Neural cell (in vitro differentiated cells): Measurements from ENCODE around the gene HPD. TPM values are rescaled to one million over a fixed set of nuclear protein-coding genes. Genes with fewer than 3 reads are reported as not detected.
"Not testable (repeated sequence)": the region's sequence is repeated elsewhere in the genome, so short reads cannot be mapped to it uniquely, and the experiment has no call there.

Source experiments
- H2AFZ ChIP-seq: fragments of 200-600, 300-800 bp; sonication (generic), shearing (Covaris generic); 2 replicates; pipeline ENCODE4 v1.6.0; 2014; ENCODE audit warnings: low read depth, mild to moderate bottlenecking, antibody characterized with exemption, low read length, moderate library complexity
- H3F3A ChIP-seq: fragments of 200-600 bp; shearing (Covaris generic); 2 replicates; pipeline ENCODE4 v1.6.1; 2016; ENCODE audit warnings: mild to moderate bottlenecking, moderate library complexity, mixed read lengths, antibody characterized with exemption, low read length; ENCODE audit not compliant: insufficient read depth, poor library complexity, severe bottlenecking
- H3K27ac ChIP-seq: fragments of 200-600, 300-800 bp; sonication (generic), shearing (Covaris generic); 2 replicates; pipeline ENCODE4 v1.5.1; 2014; ENCODE audit warnings: mild to moderate bottlenecking, low read length, moderate library complexity
- H3K27me3 ChIP-seq: fragments of 300-800, 200-600 bp; sonication (generic), shearing (Covaris generic); 2 replicates; pipeline ENCODE4 v1.6.0; 2014; ENCODE audit warnings: mild to moderate bottlenecking, low read depth, low read length, moderate library complexity; ENCODE audit not compliant: insufficient read depth
- H3K36me3 ChIP-seq: fragments of 300-800, 200-600 bp; sonication (generic), shearing (Covaris generic); 2 replicates; pipeline ENCODE4 v1.5.1; 2014; ENCODE audit warnings: mild to moderate bottlenecking, antibody characterized with exemption, low read length, moderate library complexity; ENCODE audit not compliant: insufficient read depth
- H3K4me2 ChIP-seq: fragments of 300-800, 200-600 bp; sonication (generic), shearing (Covaris generic); 2 replicates; pipeline ENCODE4 v1.6.0; 2014; ENCODE audit warnings: mild to moderate bottlenecking, low read length
- H3K4me3 ChIP-seq: fragments of 300-800, 200-600 bp; sonication (generic), shearing (Covaris generic); 2 replicates; pipeline ENCODE4 v1.5.1; 2014; ENCODE audit warnings: mild to moderate bottlenecking, low read length, moderate library complexity
- H3K79me2 ChIP-seq: fragments of 200-600 bp; shearing (Covaris generic); replicated peaks from 2 replicates; pipeline ENCODE4 v1.6.0; 2014; ENCODE audit warnings: mild to moderate bottlenecking, low read length, moderate library complexity; ENCODE audit not compliant: insufficient read depth
- H3K9ac ChIP-seq: fragments of 300-800, 200-600 bp; sonication (generic), shearing (Covaris generic); 2 replicates; pipeline ENCODE4 v1.6.1; 2016; ENCODE audit warnings: mild to moderate bottlenecking, low read length, mixed read lengths
- H3K9me2 ChIP-seq: fragments of 200-600 bp; shearing (Covaris generic); 2 replicates; pipeline ENCODE4 v1.6.1; 2016; ENCODE audit warnings: mild to moderate bottlenecking, low read length, mixed read lengths; ENCODE audit not compliant: insufficient read depth
- H3K9me3 ChIP-seq: fragments of 200-600, 300-800 bp; sonication (generic), shearing (Covaris generic); 2 replicates; pipeline ENCODE4 v1.6.1; 2016; ENCODE audit warnings: mild to moderate bottlenecking, mixed run types, low read length, moderate library complexity, mixed read lengths
- H4K20me1 ChIP-seq: fragments of 200-600 bp; shearing (Covaris generic); 2 replicates; pipeline ENCODE4 v1.6.1; 2016; ENCODE audit warnings: mild to moderate bottlenecking, mixed run types; ENCODE audit not compliant: insufficient read depth
- EP300 ChIP-seq: fragments of 450-650 bp; conservative IDR thresholded peaks from 2 replicates; pipeline ENCODE4 v1.6.1; 2014; ENCODE audit warnings: antibody characterized with exemption, mild to moderate bottlenecking, moderate library complexity; ENCODE audit not compliant: poor library complexity, severe bottlenecking
- EZH2 ChIP-seq: fragments of 200-600, 300-800 bp; shearing (Covaris generic), sonication (generic); IDR thresholded peaks from 2 replicates; pipeline ENCODE4 v1.6.1; 2014; ENCODE audit warnings: antibody characterized with exemption, low read length, borderline replicate concordance, mild to moderate bottlenecking; ENCODE audit not compliant: insufficient read depth, poor library complexity, severe bottlenecking
- MXI1 ChIP-seq: fragments of 450-650 bp; conservative IDR thresholded peaks from 2 replicates; pipeline ENCODE4 v1.6.1; 2014; ENCODE audit warnings: antibody characterized with exemption, mild to moderate bottlenecking; ENCODE audit not compliant: poor library complexity, severe bottlenecking
- POLR2AphosphoS5 ChIP-seq: IDR thresholded peaks from 2 replicates; pipeline ENCODE4 v1.6.1; 2012
- RAD21 ChIP-seq: fragments of 450-650 bp; conservative IDR thresholded peaks from 2 replicates; pipeline ENCODE4 v1.6.1; 2014; ENCODE audit warnings: antibody characterized with exemption, mild to moderate bottlenecking, moderate library complexity
- REST ChIP-seq: IDR thresholded peaks from 2 replicates; pipeline ENCODE4 v1.6.1; 2012; ENCODE audit warnings: borderline replicate concordance
- SMC3 ChIP-seq: fragments of 450-650 bp; conservative IDR thresholded peaks from 2 replicates; pipeline ENCODE4 v1.6.1; 2014; ENCODE audit warnings: antibody characterized with exemption, mild to moderate bottlenecking, moderate library complexity; ENCODE audit not compliant: poor library complexity
- TAF1 ChIP-seq: IDR thresholded peaks from 2 replicates; pipeline ENCODE4 v1.6.1; 2012; ENCODE audit warnings: low read depth
- polyA plus RNA-seq: library from polyadenylated mRNA; depleted of rRNA; stranded (reverse); fragments of >200 nt; gene quantifications from 2 replicates; pipeline ENCODE4 v1.2.3, GENCODE V29; 2014
- TF ChIP-seq, protein P1 (sequence below): fragments of 450-650 bp; IDR thresholded peaks from 2 replicates; pipeline ENCODE4 v1.5.1; 2014; ENCODE audit warnings: antibody characterized with exemption, mild to moderate bottlenecking, moderate library complexity; ENCODE audit not compliant: poor library complexity, severe bottlenecking

The HPD gene
- polyA plus RNA-seq, 1 donor from 2014 or later: not detected

GRCh38 chr12:121861636-121862254 is 3.1 kb upstream of the HPD start:
- H3K27ac ChIP-seq: no peak overlapping the region
- no peaks in the 10 kb centered on the region for H3K27me3 ChIP-seq
- no peaks in the 10 kb centered on the region for H3K9me2 ChIP-seq
- no peak overlapping the region for H3K9ac ChIP-seq
- TF ChIP-seq TAF1 (no peak), POLR2AphosphoS5 (no peak), SMC3 (no peak), EP300 (no peak), MXI1 (no peak), REST (no peak), RAD21 (no peak), EZH2 (no peak)
- TF ChIP-seq, protein P1, sequence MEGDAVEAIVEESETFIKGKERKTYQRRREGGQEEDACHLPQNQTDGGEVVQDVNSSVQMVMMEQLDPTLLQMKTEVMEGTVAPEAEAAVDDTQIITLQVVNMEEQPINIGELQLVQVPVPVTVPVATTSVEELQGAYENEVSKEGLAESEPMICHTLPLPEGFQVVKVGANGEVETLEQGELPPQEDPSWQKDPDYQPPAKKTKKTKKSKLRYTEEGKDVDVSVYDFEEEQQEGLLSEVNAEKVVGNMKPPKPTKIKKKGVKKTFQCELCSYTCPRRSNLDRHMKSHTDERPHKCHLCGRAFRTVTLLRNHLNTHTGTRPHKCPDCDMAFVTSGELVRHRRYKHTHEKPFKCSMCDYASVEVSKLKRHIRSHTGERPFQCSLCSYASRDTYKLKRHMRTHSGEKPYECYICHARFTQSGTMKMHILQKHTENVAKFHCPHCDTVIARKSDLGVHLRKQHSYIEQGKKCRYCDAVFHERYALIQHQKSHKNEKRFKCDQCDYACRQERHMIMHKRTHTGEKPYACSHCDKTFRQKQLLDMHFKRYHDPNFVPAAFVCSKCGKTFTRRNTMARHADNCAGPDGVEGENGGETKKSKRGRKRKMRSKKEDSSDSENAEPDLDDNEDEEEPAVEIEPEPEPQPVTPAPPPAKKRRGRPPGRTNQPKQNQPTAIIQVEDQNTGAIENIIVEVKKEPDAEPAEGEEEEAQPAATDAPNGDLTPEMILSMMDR: no peak
- H3K9me3 ChIP-seq: no peaks in the 10 kb centered on the region
- H2AFZ ChIP-seq: no peak overlapping the region
- no peaks in the 10 kb centered on the region for H3F3A ChIP-seq
- no peak overlapping the region for H3K4me2 ChIP-seq
- H4K20me1 ChIP-seq: no peaks in the 10 kb centered on the region
- H3K36me3 ChIP-seq: no peaks in the 10 kb centered on the region
- no peak overlapping the region for H3K4me3 ChIP-seq
- H3K79me2 ChIP-seq: no peaks in the 10 kb centered on the region

- H3K9me3 ChIP-seq, H2AFZ ChIP-seq, H3K9me2 ChIP-seq, H3K9ac ChIP-seq, H4K20me1 ChIP-seq, H3K27ac ChIP-seq, H3K4me2 ChIP-seq, H3F3A ChIP-seq, H3K27me3 ChIP-seq, H3K36me3 ChIP-seq, H3K79me2 ChIP-seq, H3K4me3 ChIP-seq: not testable (repeated sequence)
Measured at GRCh38 chr12:121860699-121861098, 2.0 kb upstream of the HPD start.

DNA sequence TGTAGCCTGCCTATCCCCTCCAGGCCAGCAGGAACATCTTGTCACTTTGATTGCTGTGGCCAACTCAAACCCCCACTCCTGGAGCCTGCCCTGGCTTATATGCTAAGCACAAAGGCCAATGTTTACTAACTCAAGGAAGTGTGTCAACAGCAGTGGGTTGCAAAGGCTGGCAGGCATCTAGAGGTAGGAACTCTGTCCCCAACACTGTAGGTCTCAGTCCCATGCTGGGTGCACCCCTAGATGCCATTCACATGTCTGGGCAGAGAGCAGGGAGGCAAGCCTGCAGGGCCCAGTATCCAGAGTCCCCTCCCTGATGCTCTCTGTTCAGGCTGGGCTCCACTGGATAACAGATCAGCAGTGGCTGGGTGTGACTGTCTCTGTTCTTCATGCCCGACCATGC is 1.6 kb upstream of the HPD start:
- Histone ChIP-seq H3K79me2 (no peaks in the 10 kb centered on the region), H3F3A (no peaks in the 10 kb centered on the region), H3K9ac (no peak overlapping the region), H3K9me3 (no peaks in the 10 kb centered on the region), H2AFZ (no peak overlapping the region), H3K36me3 (no peaks in the 10 kb centered on the region), H4K20me1 (no peaks in the 10 kb centered on the region), H3K9me2 (no peaks in the 10 kb centered on the region), H3K27ac (no peak overlapping the region), H3K4me3 (no peak overlapping the region), H3K27me3 (no peaks in the 10 kb centered on the region), H3K4me2 (no peak overlapping the region)
- TF ChIP-seq MXI1 (no peak), TAF1 (no peak), EP300 (no peak), REST (no peak), SMC3 (no peak), EZH2 (no peak), RAD21 (no peak), POLR2AphosphoS5 (no peak)
- TF ChIP-seq, protein P1: no peak
